Measurements from ENCODE around the gene FRMD4A. TPM values are rescaled to one million over a fixed set of nuclear protein-coding genes. Genes with fewer than 3 reads are reported as not detected.

The FRMD4A gene
- total RNA-seq, 2 donors from 2014 or later = 22.3 to 22.4 TPM

- TF ChIP-seq, protein P1, sequence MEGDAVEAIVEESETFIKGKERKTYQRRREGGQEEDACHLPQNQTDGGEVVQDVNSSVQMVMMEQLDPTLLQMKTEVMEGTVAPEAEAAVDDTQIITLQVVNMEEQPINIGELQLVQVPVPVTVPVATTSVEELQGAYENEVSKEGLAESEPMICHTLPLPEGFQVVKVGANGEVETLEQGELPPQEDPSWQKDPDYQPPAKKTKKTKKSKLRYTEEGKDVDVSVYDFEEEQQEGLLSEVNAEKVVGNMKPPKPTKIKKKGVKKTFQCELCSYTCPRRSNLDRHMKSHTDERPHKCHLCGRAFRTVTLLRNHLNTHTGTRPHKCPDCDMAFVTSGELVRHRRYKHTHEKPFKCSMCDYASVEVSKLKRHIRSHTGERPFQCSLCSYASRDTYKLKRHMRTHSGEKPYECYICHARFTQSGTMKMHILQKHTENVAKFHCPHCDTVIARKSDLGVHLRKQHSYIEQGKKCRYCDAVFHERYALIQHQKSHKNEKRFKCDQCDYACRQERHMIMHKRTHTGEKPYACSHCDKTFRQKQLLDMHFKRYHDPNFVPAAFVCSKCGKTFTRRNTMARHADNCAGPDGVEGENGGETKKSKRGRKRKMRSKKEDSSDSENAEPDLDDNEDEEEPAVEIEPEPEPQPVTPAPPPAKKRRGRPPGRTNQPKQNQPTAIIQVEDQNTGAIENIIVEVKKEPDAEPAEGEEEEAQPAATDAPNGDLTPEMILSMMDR (conservative IDR thresholded peaks at IDR 0.05) = no peak
- Mint-ChIP-seq H3K27me3 (ENCODE audit: insufficient read depth) (no peaks in the 10 kb centered on the region), H3K27ac (no peak overlapping the region), H3K9me3 (no peaks in the 10 kb centered on the region), H3K4me1 (peaks cover 7% of the 10 kb centered on the region), H3K36me3 (ENCODE audit: low read depth) (no peaks in the 10 kb centered on the region), H3K4me3 (no peak overlapping the region)
- 96 to 100% methylated on average over 4 of the region's 4 CpGs for WGBS, 2 experiments (ENCODE audit: insufficient coverage in 1 of 2, insufficient read length in 1 of 2)
- H3K4me3 ChIP-seq (ENCODE audit: low read length) = no peak overlapping the region
- no peak overlapping the region for H3K9ac ChIP-seq (ENCODE audit: extremely low read depth, low read length, poor library complexity, severe bottlenecking)
- H3K36me3 ChIP-seq (ENCODE audit: control insufficient read depth, insufficient read depth, low read length) = no peaks in the 10 kb centered on the region
- no peaks in the 10 kb centered on the region for H3K27me3 ChIP-seq (ENCODE audit: control insufficient read depth, insufficient read depth, low read length, poor library complexity, severe bottlenecking)
- H3K9me3 ChIP-seq (ENCODE audit: control insufficient read depth, low read length) = no peaks in the 10 kb centered on the region
- DNase-seq = no peak
- H3K27ac ChIP-seq (ENCODE audit: low read depth, low read length) = no peak overlapping the region
- H3K4me1 ChIP-seq (ENCODE audit: control insufficient read depth, insufficient read depth, low read length) = no peaks in the 10 kb centered on the region
Measured at GRCh38 chr10:13751191-13751764, 579.4 kb downstream of the FRMD4A start.

GRCh38 chr10:13750299-13751190 is 580.2 kb downstream of the FRMD4A start:
- Histone ChIP-seq H3K9ac (ENCODE audit: extremely low read depth, low read length, poor library complexity, severe bottlenecking) (no peak overlapping the region), H3K27ac (ENCODE audit: low read depth, low read length) (no peak overlapping the region), H3K4me1 (ENCODE audit: control insufficient read depth, insufficient read depth, low read length) (no peaks in the 10 kb centered on the region), H3K4me3 (ENCODE audit: low read length) (no peak overlapping the region), H3K27me3 (ENCODE audit: control insufficient read depth, insufficient read depth, low read length, poor library complexity, severe bottlenecking) (no peaks in the 10 kb centered on the region), H3K9me3 (ENCODE audit: control insufficient read depth, low read length) (no peaks in the 10 kb centered on the region), H3K36me3 (ENCODE audit: control insufficient read depth, insufficient read depth, low read length) (no peaks in the 10 kb centered on the region)
- Mint-ChIP-seq H3K36me3 (ENCODE audit: low read depth) (no peaks in the 10 kb centered on the region), H3K27me3 (ENCODE audit: insufficient read depth) (no peaks in the 10 kb centered on the region), H3K27ac (no peak overlapping the region), H3K4me1 (peaks cover 2% of the 10 kb centered on the region), H3K9me3 (no peaks in the 10 kb centered on the region), H3K4me3 (no peak overlapping the region)
- WGBS, 2 experiments (ENCODE audit: insufficient coverage in 1 of 2, insufficient read length in 1 of 2) = 89 to 91% methylated on average over 10 to 11 of the region's 11 CpGs
- TF ChIP-seq, protein P1 (conservative IDR thresholded peaks at IDR 0.05) = no peak
- DNase-seq = no peak

- H3K9ac ChIP-seq (ENCODE audit: extremely low read depth, low read length, poor library complexity, severe bottlenecking) = no peak overlapping the region
- Mint-ChIP-seq H3K27ac (no peak overlapping the region), H3K4me3 (no peak overlapping the region), H3K27me3 (ENCODE audit: insufficient read depth) (no peaks in the 10 kb centered on the region), H3K9me3 (no peaks in the 10 kb centered on the region), H3K4me1 (no peaks in the 10 kb centered on the region), H3K36me3 (ENCODE audit: low read depth) (no peaks in the 10 kb centered on the region)
- H3K36me3 ChIP-seq (ENCODE audit: control insufficient read depth, insufficient read depth, low read length) = no peaks in the 10 kb centered on the region
- 89 to 92% methylated on average over 6 to 7 of the region's 7 CpGs for WGBS, 2 experiments (ENCODE audit: insufficient coverage in 1 of 2, insufficient read length in 1 of 2)
- H3K27me3 ChIP-seq (ENCODE audit: control insufficient read depth, insufficient read depth, low read length, poor library complexity, severe bottlenecking) = no peaks in the 10 kb centered on the region
- H3K4me3 ChIP-seq (ENCODE audit: low read length) = no peak overlapping the region
- TF ChIP-seq, protein P1 (conservative IDR thresholded peaks at IDR 0.05) = no peak
- DNase-seq = no peak
- H3K27ac ChIP-seq (ENCODE audit: low read depth, low read length) = no peak overlapping the region
- H3K4me1 ChIP-seq (ENCODE audit: control insufficient read depth, insufficient read depth, low read length) = no peaks in the 10 kb centered on the region
- H3K9me3 ChIP-seq (ENCODE audit: control insufficient read depth, low read length) = no peaks in the 10 kb centered on the region
Measured at GRCh38 chr10:13745271-13745670, 585.5 kb downstream of the FRMD4A start.

All from endodermal cell (in vitro differentiated cells).